Sigmoid colon (tissue), 7 donors: ENCODE data around the gene NELFB. TPM values are rescaled to one million over a fixed set of nuclear protein-coding genes. Genes with fewer than 3 reads are reported as not detected.

ENCODE experiments used
- DNase-seq: peaks from one replicate; pipeline ENCODE4 v3.0.0-alpha.2; 2019
- H3K27ac ChIP-seq, 4 donors: fragments of 200-600 bp; sonication (generic); one replicate each; pipeline ENCODE4 v1.5.1; 2016 to 2019; ENCODE audit warnings: mild to moderate bottlenecking in 1 of 4
- H3K27me3 ChIP-seq, 3 donors: fragments of 200-600 bp; sonication (generic); one replicate each; pipeline ENCODE4 v1.5.1; 2019; ENCODE audit warnings: mild to moderate bottlenecking in 1 of 3
- H3K36me3 ChIP-seq, 4 donors: fragments of 200-600 bp; sonication (generic); one replicate each; pipeline ENCODE4 v1.5.1; 2016 to 2019
- H3K4me1 ChIP-seq, 4 donors: fragments of 200-600 bp; sonication (generic); one replicate each; pipeline ENCODE4 v1.5.1; 2017 to 2019
- H3K4me3 ChIP-seq, 4 donors: fragments of 200-600 bp; sonication (generic); one replicate each; pipeline ENCODE4 v1.5.1; 2017 to 2019; ENCODE audit warnings: mild to moderate bottlenecking in 2 of 4, moderate library complexity in 1 of 4
- H3K9me3 ChIP-seq, 4 donors: fragments of 200-600 bp in 3 of 4; sonication (generic) in 3 of 4; one replicate each; pipeline versions ENCODE4 v1.5.1 to v1.6.1; 2013 to 2019
- EP300 ChIP-seq, 4 donors: sonication (generic); formaldehyde crosslinking; IDR thresholded peaks; one replicate each; pipeline ENCODE4 v1.6.1; 2017; ENCODE audit warnings: antibody characterized with exemption in 4 of 4
- POLR2A ChIP-seq, 2 donors: fragments of 450-650 bp; IDR thresholded peaks; one replicate each; pipeline ENCODE4 v1.6.1; 2016; ENCODE audit warnings: antibody characterized with exemption in 2 of 2, mild to moderate bottlenecking in 2 of 2, moderate library complexity in 2 of 2
- POLR2AphosphoS5 ChIP-seq, 4 donors: sonication (generic); formaldehyde crosslinking; IDR thresholded peaks; one replicate each; pipeline ENCODE4 v1.6.1; 2017; ENCODE audit warnings: antibody characterized with exemption in 4 of 4
- WGBS, 2 donors: extraction: QIAGEN DNeasy Blood & Tissue Kit; methylation state at CpG; one replicate each; pipeline ENCODE4 v1.1.7; 2013; 5-methylcytosine and 5-hydroxymethylcytosine counted together
- intact Hi-C: fragments of 100-400 bp; cut with DNase I; formaldehyde crosslinking; loops from one replicate; pipeline ENCODE4 v1.15.1; 2023
- polyA plus RNA-seq, 3 donors: library from polyadenylated mRNA; stranded (reverse); fragments of 200-250 nt; gene quantifications; one replicate each; pipeline ENCODE4 v1.2.3, GENCODE V29; 2013
- total RNA-seq, 4 donors: library from RNA; depleted of rRNA; stranded (reverse); fragments of >200 nt; gene quantifications; one replicate each; pipeline ENCODE4 v1.1.0, GENCODE V29; 2016
- TF ChIP-seq, protein P1 (sequence below), 4 experiments: fragments of 450-650 bp in 3 of 4; fragments of 200-600 bp in 1 of 4; IDR thresholded peaks; one replicate each; pipeline ENCODE4 v1.5.1; 2016 to 2019; ENCODE audit warnings: antibody characterized with exemption in 4 of 4, mild to moderate bottlenecking in 3 of 4, moderate library complexity in 2 of 4
- donor health status: healthy with polysubstance abuse.
- donor health status: Bipolar disorder and iron deficiency.
- donor health status: healthy.

Gene NELFB
- total and polyA plus RNA-seq, 7 donors: 24.7 to 70.5 (median 36.5) TPM

- intact Hi-C loops: no loop called here
- Histone ChIP-seq H3K4me3 (peak overlapping the region; percentile 19 to 50 (median 38)), H3K27me3 (peaks cover 72 to 94% (median 91%) of the 10 kb centered on the region in 3 donors), H3K4me1 (peaks cover 0 to 63% (median 54%) of the 10 kb centered on the region in 4 donors), H3K36me3 (no peaks in the 10 kb centered on the region), H3K9me3 (no peaks in the 10 kb centered on the region), H3K27ac (peak overlapping the region; percentile 63 to 77 (median 66))
- peak; percentile 66 for DNase-seq
- TF ChIP-seq EP300 (IDR thresholded peaks at IDR 0.05) (no peak), POLR2A (IDR thresholded peaks at IDR 0.05) (no peak)
- TF ChIP-seq, protein P1, sequence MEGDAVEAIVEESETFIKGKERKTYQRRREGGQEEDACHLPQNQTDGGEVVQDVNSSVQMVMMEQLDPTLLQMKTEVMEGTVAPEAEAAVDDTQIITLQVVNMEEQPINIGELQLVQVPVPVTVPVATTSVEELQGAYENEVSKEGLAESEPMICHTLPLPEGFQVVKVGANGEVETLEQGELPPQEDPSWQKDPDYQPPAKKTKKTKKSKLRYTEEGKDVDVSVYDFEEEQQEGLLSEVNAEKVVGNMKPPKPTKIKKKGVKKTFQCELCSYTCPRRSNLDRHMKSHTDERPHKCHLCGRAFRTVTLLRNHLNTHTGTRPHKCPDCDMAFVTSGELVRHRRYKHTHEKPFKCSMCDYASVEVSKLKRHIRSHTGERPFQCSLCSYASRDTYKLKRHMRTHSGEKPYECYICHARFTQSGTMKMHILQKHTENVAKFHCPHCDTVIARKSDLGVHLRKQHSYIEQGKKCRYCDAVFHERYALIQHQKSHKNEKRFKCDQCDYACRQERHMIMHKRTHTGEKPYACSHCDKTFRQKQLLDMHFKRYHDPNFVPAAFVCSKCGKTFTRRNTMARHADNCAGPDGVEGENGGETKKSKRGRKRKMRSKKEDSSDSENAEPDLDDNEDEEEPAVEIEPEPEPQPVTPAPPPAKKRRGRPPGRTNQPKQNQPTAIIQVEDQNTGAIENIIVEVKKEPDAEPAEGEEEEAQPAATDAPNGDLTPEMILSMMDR (IDR thresholded peaks at IDR 0.05): peak in 3 of 4 experiments; percentile 18 to 22 (median 19)
- WGBS, 2 donors: 2 to 6% methylated on average over 78 of the region's 78 CpGs
These were observed 47.5 kb downstream of the NELFB start for GRCh38 chr9:137302449-137303150.

DNA sequence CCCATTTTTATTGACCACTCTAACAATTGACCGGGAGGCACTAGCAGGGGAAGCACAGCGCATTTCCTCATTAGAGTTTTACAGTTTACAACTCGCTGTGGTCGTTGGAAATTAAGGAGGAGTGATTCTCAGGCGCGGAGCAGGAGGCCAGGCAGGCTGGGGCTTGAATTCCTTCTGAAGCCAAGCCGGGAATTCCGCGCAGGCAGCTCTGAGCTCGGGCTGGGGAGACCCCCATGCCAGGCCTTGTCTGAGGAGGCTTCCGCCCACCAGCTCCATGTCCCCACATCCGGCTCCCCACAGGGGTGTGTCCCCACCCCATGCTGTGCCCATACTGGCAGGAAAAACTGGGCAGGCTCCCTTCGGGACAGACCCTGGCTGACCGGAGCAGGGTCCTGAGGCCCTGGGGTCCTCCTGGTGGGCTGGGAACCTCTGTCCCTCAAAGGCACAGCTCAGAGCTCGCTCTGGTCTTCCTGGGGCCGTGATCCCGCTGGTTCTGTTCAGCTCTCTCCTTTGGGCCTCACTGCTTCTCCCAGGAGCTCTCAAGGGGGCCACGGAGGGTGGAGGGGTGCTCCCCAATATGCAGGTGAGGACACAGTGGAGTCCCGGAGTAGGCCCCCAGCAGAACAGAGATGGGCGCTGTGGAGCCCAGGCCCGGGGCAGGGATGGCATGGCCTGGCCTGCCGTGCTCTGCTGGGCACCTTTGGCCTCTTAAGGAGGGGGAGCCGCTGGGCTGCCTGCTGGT, 48.2 kb downstream of the NELFB start:
- WGBS, 2 donors: 13 to 60% methylated on average over 23 of the region's 23 CpGs
- peak overlapping the region; percentile 63 to 77 (median 66) for H3K27ac ChIP-seq
- intact Hi-C loops: no loop called here
- H3K4me3 ChIP-seq: peak overlapping the region in 2 of 4 donors; percentile 43 to 50
- no peaks in the 10 kb centered on the region for H3K36me3 ChIP-seq
- TF ChIP-seq, protein P1 (IDR thresholded peaks at IDR 0.05): no peak
- TF ChIP-seq POLR2A (IDR thresholded peaks at IDR 0.05) (peak in 1 of 2 donors; percentile 35), EP300 (IDR thresholded peaks at IDR 0.05) (no peak), POLR2AphosphoS5 (IDR thresholded peaks at IDR 0.05) (no peak)
- peak; percentile 68 for DNase-seq
- H3K4me1 ChIP-seq: peaks cover 0 to 63% (median 54%) of the 10 kb centered on the region in 4 donors
- H3K27me3 ChIP-seq: peaks cover 71 to 94% (median 91%) of the 10 kb centered on the region in 3 donors
- no peaks in the 10 kb centered on the region for H3K9me3 ChIP-seq

DNA sequence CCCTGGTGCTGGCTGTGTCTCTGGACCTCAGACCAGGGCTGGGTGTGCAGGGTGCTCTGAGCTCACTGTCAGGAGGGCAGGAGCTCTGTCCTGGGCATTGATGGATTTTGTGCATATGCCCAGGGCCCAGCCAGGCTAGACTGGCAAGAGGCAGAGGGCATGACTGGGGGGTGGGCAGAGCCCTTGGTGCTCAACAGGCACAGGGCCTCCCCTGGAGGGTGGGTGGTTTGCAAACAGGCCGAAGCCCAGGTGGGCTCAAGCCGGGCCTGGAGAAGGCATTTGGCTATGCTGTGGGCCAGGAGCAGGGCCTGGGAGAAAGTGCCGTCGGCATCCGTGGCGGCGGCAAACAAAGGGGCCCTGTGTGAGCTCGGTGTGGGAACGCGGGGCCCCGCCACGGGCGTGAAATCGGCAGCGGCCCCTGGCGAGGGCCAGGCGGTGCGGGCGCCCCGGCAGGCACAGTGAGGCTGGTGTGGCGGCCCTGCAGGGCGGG, 48.8 kb downstream of the NELFB start:
- intact Hi-C loops: no loop called here
- no peaks in the 10 kb centered on the region for H3K36me3 ChIP-seq
- 18 to 76% methylated on average over 22 of the region's 22 CpGs for WGBS, 2 donors
- TF ChIP-seq EP300 (IDR thresholded peaks at IDR 0.05) (no peak), POLR2A (IDR thresholded peaks at IDR 0.05) (no peak), POLR2AphosphoS5 (IDR thresholded peaks at IDR 0.05) (no peak)
- TF ChIP-seq, protein P1 (IDR thresholded peaks at IDR 0.05): no peak
- peaks cover 66 to 94% (median 85%) of the 10 kb centered on the region in 3 donors for H3K27me3 ChIP-seq
- H3K27ac ChIP-seq: peak overlapping the region in 3 of 4 donors; percentile 61 to 67 (median 63)
- H3K4me3 ChIP-seq: no peak overlapping the region
- no peak for DNase-seq
- H3K4me1 ChIP-seq: peaks cover 0 to 63% (median 54%) of the 10 kb centered on the region in 4 donors
- H3K9me3 ChIP-seq: no peaks in the 10 kb centered on the region

GRCh38 chr9:137304383-137305059, 49.4 kb downstream of the NELFB start:
- 10 to 45% methylated on average over 16 of the region's 16 CpGs for WGBS, 2 donors
- Histone ChIP-seq H3K9me3 (no peaks in the 10 kb centered on the region), H3K36me3 (no peaks in the 10 kb centered on the region), H3K27me3 (peaks cover 60 to 94% (median 80%) of the 10 kb centered on the region in 3 donors), H3K4me1 (peaks cover 0 to 59% (median 54%) of the 10 kb centered on the region in 4 donors), H3K4me3 (no peak overlapping the region), H3K27ac (peak overlapping the region; percentile 59 to 76 (median 64))
- TF ChIP-seq, protein P1 (IDR thresholded peaks at IDR 0.05): no peak
- TF ChIP-seq EP300 (IDR thresholded peaks at IDR 0.05) (no peak), POLR2A (IDR thresholded peaks at IDR 0.05) (no peak), POLR2AphosphoS5 (IDR thresholded peaks at IDR 0.05) (no peak)
- intact Hi-C loops: no loop called here
- no peak for DNase-seq
